ENCODE data around the gene UQCC5.

GRCh38 chr3:52558436-52558835 lies 22.0 kb downstream of the UQCC5 start:
- TF ChIP-seq, protein P1, sequence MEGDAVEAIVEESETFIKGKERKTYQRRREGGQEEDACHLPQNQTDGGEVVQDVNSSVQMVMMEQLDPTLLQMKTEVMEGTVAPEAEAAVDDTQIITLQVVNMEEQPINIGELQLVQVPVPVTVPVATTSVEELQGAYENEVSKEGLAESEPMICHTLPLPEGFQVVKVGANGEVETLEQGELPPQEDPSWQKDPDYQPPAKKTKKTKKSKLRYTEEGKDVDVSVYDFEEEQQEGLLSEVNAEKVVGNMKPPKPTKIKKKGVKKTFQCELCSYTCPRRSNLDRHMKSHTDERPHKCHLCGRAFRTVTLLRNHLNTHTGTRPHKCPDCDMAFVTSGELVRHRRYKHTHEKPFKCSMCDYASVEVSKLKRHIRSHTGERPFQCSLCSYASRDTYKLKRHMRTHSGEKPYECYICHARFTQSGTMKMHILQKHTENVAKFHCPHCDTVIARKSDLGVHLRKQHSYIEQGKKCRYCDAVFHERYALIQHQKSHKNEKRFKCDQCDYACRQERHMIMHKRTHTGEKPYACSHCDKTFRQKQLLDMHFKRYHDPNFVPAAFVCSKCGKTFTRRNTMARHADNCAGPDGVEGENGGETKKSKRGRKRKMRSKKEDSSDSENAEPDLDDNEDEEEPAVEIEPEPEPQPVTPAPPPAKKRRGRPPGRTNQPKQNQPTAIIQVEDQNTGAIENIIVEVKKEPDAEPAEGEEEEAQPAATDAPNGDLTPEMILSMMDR (IDR thresholded peaks at IDR 0.05; ENCODE audit: insufficient read depth, low read length), result no peak
- TF ChIP-seq POLR2AphosphoS5 (IDR thresholded peaks at IDR 0.05; ENCODE audit: low read depth), result no peak

Measured in HL-60 (cell line).